NCI-H510A treated with DMSO at 0.1 percent for 48 hours (cell line): ENCODE measurements around the gene HEYL.
"Not testable (repeated sequence)": the region's sequence is repeated elsewhere in the genome, so short reads cannot be mapped to it uniquely, and the experiment has no call there.

Source experiments
- DNase-seq: peaks from one replicate; lab custom pipeline; 2025; lab: John Stamatoyannopoulos, UW

The HEYL gene

GRCh38 chr1:39608921-39609320 is 30.5 kb downstream of the HEYL start:
- DNase-seq, result no peak

- DNase-seq, result not testable (repeated sequence)
Observed at GRCh38 chr1:39603677-39604076, 35.8 kb downstream of the HEYL start.

GRCh38 chr1:39601667-39602255 is 37.7 kb downstream of the HEYL start:
- DNase-seq, result not testable (repeated sequence)

- no peak for DNase-seq
Observed at GRCh38 chr1:39596163-39596562, 43.3 kb downstream of the HEYL start.

GRCh38 chr1:39593386-39593785 is 46.1 kb downstream of the HEYL start:
- no peak for DNase-seq

GRCh38 chr1:39592069-39592468 is 47.4 kb downstream of the HEYL start:
- no peak for DNase-seq

- no peak for DNase-seq
Observed at GRCh38 chr1:39590546-39590945, 48.9 kb downstream of the HEYL start.

GRCh38 chr1:39585933-39586332 is 53.5 kb downstream of the HEYL start:
- DNase-seq, result no peak

GRCh38 chr1:39576016-39576657 is 63.3 kb downstream of the HEYL start:
- DNase-seq, result peak; percentile 97

- DNase-seq, result peak; percentile 97
Observed at GRCh38 chr1:39575191-39576015, 64.0 kb downstream of the HEYL start.

- DNase-seq, result peak; percentile 96
Observed at GRCh38 chr1:39574646-39575045, 64.8 kb downstream of the HEYL start.
